Amygdala (tissue), 56 donors: ENCODE results near the gene GLRA1.
"Not testable (repeated sequence)": the region's sequence is repeated elsewhere in the genome, so short reads cannot be mapped to it uniquely, and the experiment has no call there.

Experiments
- DNase-seq, 56 donors: peaks; one replicate each; lab custom pipeline; 2025; lab: John Stamatoyannopoulos, UW

GLRA1 gene

DNA sequence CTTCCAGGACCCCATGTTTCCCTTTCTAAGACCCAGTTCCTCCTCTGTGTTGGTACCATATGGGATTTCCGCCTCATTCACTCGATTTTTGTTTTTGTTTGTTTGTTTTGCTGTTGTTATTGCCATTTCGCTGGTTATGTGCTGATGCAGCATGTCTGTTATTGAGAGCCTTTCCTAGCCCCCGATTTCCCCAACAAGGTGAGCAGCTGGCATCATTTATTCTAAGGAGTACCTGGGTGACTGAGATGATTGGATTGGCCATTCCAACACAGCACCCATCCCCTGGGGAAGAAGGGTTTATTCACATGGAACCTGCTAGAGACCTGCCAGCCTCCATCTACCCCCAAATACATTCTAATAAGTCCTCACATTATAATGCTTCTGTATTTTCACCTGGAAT, 2.7 kb downstream of the GLRA1 start:
- DNase-seq: no peak

DNA sequence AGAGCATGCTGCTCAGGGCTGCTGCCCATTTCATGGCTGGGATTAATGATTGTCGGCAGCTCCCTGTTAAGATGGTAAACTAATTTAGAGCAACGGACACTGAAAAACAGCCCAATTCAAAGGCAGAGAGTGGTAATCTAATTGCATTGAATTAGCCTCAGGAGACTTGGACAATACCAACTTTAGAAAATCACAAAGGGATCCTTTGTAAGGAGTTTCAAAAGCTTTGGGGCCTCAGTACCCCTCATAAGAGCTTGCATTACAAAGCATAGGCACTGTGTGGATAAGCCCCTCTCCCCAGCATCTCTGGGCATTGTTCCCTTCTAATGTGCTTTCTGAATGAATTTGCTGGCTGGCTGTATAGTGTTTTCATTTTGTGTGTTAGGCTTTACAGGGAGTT, 6.7 kb downstream of the GLRA1 start:
- DNase-seq: no peak

DNA sequence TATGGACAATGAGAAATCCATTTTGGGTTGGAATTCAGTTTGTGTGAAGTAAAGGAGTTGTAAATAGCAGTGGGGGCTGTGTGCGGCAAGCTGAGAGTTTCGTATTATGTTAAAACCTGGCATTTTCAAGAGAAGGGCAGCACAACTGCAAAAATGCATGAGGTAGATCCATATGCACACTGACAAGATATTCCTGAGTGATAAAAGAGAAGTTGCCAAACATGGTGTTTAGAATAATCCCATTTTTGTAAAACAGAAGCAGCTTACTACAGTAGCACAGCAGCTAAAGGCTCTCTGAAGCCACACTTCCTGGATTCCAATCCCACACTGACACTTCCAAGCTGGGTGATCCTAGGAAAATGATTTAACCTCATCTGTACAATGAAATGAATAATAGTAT, 11.2 kb downstream of the GLRA1 start:
- no peak for DNase-seq

DNA sequence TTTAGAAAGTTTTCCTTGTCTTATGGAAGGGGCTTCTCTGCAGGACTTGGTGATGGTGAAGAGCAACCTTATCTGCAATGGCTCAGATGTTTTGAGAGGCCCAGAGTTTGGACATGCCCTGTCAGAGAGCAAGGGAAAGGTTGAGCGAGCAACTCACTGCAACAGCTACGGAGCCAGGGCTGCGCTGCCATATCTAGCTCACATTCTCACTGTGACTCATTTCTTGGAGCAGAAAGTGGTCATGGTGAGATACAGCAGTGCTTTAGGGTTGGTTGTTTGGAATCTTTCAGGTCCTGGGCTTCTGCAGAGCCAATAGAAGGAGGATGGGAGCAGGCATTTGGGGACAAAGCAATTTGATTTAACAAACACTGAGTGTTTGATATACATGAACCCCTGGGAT, 12.3 kb downstream of the GLRA1 start:
- DNase-seq: no peak

DNA sequence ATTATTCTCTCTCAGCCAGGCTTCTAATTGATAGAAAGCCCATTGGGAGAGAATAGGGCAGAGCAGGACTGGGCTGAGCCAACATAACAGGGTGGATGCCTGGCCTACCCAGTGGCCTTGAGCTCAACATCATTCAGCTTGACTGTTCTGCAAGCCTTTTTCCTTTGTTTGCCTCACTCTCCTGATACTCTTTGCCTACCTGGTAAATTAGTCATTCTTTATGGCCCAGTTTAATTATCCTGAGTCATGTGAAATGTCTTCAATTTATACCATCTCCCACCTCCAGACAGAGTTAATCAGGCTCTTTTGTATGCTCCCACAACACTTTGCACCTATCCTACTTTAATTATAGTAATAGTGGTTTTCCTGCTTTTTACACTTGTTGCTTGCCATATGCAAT, 13.6 kb downstream of the GLRA1 start:
- DNase-seq: no peak

DNA sequence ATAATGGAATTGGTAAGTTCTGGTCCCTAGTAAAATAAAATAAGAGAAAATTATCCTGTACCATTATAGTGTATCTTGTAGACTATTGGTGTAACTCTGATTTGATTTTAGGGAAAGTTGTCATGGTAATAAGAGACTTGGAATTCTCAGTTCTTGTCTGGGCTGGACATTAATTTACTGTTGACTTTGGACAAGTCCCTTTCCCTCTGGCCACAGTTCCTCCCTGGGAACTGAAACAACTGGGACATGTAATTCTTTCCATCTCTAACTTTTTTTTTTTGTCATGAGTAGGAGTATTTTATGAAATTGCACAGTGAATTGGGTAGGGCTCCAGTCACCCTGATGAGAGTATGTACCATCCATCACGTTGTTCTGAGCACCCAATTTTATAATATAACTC, 15.0 kb downstream of the GLRA1 start:
- DNase-seq: no peak

DNA sequence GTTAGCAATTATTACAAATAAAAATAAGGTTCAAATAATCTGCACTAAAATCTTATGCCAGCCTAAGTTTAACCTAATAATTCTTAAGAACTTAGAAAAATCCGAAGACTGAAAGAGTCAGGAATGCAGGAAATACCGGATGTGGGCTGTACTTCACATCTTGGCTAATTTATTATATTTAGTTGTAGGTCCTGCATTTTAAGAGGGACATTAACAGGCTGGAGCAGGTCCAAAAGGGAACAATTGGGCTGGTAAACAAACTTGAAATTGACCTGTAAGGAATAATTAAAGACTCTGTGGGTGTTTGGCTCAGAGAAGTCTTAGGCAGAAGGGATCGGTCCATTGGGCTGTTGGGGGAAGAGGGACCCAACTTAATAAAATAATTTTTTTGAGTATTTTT, 18.4 kb downstream of the GLRA1 start:
- no peak for DNase-seq

DNA sequence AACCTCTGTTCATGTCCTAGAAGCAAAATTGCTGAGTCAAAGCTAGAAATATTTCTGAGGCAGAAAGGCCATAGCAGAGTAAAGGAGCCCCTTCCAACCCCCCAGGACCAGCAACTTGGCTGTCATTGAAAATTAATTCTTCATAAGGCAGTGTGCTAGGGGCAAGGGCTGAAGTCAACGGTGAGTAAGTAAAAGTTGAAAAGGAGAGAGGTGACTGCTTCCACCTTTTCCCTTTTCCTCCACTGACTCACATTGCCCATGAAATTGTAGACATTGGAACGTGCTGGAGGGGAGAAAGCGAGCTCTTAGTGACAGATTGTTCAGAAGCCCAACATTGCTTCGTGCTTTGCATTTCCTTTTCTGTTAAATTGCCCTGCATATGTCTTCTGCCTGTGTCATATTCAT, 19.1 kb downstream of the GLRA1 start:
- DNase-seq: no peak

DNA sequence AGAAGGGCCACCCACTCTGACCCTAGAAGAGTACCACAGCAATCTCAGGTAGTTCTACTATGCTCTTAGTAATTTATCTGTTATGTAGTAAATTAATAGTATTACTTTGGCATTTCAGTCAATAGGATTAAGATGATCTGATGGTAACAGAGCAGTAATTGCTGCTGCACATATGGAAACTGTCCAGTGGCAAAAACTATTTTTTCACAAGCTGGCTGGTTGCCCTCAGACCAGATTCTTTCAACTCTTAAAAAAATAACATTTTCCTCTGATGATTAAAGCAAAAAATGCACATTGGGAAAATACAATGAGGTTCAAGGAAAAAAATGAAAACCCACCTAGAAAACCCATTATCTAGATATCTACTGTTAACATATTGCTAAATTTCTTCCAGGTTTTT, 19.7 kb downstream of the GLRA1 start:
- no peak for DNase-seq

DNA sequence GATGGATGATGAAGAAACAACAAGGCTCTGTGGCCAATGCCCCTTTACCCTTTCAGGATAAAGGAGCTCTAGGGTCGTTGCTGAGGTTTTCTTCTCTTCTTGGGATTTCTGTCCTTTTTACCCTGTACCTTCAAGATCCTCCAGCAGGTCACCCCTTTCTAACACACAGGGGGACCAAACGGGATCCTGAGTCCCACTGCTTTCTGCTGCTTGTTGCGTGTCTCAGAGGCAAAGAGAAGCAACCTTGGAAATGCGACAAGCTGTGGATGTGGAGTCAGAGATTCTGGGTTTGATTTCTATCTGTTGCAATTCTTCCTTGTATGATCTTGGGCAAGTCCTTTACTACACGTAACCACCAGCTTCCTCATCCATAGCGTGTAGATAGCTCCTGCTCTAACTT, 20.5 kb downstream of the GLRA1 start:
- no peak for DNase-seq

DNA sequence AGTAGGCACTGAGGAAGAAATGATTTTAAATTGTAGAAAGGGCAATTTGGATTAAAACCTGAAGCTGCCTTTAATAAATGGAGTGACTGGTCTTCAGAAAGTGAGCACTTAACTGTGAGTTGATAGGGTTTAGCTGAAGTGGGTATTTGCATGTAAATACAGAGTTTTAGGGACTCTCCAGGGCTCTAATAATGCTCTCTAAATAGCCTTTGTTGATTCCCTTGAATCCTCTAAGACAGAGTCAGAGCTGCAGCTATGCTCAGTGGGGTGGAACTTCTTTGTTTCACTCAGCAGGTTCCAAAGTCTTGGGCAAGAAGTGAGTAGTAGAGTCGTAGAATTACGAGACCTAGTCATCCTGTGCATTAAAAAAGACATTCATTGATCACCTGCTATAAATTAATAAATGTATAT, 21.4 kb downstream of the GLRA1 start:
- DNase-seq: no peak

DNA sequence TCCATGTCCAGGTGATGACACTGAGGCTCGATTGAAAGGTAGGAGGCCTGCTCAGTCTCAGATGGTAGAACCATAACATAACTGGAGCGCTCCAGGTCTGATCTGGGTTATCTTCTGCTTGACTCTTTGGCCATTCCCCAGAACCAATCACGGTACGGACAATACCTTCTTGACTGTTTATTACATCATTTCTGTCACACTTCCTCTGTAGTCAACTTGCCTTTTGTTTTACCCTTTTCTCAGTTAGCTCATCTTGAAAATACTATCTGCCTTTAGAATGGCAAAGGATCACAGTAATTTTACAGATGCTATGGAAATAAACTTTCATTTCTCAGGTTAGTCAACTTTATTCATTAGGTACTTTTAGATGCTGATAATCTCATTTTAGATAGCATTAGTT, 22.4 kb downstream of the GLRA1 start:
- no peak for DNase-seq

DNA sequence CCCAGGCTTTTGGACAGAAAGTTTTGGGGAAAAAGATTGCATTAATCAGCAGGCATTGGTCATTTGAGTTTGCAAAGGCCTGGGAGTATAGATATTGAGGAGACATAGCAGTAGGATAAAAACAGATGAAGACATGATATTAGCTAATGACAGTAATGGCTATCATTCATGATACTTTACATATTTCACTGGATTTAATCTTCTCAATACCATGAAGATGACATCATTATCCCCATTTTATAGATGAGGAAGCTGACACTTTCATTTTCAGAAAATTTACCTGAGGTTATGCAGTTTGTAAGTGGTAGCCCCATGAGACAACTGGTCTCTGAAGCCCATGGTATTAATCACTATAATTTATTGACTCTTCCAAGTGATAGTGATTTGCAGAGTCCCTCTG, 23.0 kb downstream of the GLRA1 start:
- DNase-seq: no peak

DNA sequence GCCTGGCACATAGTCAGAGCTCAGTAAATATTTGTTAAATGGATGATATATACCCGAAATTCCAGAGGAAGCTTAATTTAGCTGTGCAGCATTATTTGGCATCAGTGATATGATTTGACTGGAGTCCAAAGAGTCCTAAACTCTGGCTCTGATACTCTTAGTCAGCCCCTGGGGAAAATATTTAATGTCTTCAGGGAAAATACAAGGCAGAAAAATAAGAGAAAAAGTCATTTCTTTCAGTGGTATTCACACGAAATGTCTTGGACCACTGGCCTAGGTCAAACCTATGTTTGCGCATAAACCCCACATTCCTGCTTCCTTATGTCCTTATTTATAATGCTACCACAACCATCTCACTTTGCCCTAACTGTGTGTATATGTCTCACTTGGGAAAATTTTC, 23.8 kb downstream of the GLRA1 start:
- no peak for DNase-seq

DNA sequence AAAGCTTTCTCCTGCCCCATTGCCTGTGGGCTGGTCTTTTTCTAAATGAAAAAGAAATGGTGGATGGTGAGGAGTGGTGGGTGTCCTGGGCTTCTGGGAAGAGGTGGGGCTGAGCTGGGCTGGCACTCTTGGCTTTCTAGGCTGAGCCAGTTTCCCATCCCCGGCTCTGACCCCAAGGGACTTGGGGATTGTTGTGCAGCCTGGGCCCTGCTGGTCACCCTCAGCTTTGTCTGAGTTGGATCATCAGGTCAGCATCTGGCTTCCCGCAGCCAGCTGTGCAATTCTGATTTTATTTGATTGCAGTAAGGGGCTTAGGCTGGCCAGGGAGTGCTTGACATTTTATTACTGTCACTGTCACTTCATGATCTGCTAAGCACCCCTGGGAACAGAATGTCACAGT, 25.3 kb downstream of the GLRA1 start:
- DNase-seq: no peak

DNA sequence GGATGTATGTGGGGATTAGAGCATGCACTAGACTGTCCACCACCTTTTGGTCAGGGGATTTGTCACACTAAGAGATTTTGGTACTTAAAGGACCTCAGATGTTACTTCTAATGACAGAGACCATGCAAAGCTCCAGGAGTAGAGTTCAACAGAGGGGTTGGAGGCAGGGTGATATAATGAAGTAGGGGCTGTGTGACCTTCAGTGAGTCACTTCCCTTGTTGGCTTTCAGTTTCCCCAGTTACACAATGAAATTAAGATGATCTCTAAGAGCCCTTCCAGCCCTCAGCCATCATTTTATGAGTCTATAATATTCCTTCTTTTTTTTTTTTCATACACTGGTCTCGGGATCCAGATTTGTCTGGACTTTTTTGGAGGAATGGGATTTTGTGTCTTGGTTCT, 26.8 kb downstream of the GLRA1 start:
- DNase-seq: no peak

DNA sequence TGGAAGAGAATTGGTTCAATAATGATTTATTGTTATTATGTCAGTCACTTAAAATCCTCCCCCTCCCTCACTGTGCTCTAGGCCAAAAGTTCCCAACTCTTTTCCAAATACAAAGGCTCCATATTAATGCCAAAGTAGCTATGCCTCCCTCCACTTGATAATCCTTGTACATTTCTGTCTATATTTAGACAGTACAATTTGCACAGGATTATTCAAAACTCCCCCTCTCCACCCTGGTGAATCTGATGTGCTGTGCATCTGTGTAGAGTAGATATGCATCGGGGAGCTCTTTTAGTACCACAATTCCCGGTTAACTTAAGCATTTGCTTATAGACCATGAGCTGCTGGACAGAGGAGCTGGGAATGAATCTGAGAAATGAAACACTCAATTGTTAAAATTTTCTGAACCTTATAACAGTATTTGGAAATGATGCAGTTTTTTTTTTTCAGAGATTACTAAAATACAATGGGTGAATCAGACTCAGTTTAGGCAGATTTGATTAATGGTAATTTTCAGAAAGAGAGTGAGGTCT, 27.6 kb downstream of the GLRA1 start:
- DNase-seq: no peak

DNA sequence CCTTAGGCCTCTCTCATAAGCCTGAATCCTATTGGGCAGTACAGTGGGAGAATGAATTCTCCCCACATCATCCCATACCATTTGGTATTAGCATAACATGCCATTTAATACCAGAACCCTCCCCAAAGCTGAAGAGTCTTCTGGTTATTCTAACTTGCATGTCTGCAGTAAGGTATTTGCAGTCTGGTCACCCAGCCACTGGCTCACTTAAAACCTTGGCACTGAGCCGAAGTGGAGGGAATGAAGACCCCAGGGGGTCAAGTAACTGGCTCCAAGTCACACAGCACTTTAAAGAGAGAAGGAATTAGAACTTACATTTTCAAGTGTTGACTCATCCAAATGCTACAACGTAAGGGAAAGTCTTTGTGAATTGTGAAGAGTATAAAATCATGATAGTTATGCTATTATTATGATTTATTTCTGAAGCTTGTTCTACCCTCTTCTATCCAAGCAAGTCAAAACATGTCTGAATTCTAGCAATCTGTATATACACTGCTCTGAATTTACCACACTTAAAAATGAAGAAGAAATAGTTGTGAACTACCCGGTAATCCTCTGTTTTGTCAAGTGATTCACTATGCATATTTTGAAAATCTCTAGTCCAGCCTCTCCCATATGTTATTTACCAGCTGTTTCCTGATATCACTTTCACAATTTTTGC, 28.5 kb downstream of the GLRA1 start:
- DNase-seq: no peak

DNA sequence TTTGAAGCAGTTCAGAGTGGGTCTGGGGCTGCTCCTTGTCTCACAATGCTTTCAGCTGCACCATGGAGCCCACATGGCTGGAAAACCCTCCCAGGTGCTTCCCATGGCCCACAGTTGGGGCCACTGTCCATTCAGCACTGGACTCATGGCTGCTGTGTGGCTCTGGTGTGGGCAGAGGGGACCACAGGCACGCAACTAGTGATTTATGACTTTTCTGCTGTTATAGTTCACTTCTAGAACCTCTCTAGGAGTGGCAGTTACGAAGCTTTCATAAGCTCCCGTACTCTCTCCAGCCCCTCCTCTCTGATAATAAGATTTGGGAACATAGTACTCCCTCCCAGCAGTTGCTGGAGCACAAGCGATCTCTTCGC, 29.0 kb downstream of the GLRA1 start:
- DNase-seq: no peak

DNA sequence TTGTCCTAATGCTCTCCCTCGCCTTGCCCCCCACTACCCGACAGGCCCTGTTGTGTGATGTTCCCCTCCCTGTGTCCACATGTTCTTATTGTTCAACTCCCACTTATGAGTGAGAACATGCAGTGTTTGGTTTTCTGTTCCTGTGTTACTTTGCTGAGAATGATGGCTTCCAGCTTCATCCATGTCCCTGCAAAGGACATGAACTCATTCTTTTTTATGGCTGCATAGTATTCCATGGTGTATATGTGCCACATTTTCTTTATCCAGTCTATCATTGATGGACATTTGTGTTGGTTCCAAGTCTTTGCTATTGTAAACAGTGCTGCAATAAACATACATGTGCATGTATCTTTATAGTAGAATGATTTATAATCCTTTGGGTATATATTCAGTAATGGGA, 31.2 kb downstream of the GLRA1 start:
- not testable (repeated sequence) for DNase-seq

DNA sequence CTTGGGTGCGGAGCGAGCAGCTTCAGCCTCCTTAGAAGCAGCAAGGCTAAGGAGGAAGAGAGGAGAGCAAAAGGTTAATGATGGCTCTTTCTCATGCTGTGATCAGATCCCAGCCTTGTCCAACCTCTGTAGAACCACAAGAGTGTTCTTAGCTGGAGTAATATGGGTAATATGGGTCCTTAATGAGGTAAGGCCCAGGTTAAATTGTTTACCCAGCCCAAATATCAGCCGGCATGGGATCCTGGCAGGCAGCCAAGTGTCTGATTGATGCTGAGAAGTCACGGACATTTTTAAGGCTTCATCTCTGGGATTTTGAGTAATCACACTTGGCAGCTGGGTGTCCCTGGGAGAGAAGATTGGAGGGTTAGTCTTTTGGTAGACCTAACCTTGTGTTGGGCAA, 32.3 kb downstream of the GLRA1 start:
- DNase-seq: no peak

DNA sequence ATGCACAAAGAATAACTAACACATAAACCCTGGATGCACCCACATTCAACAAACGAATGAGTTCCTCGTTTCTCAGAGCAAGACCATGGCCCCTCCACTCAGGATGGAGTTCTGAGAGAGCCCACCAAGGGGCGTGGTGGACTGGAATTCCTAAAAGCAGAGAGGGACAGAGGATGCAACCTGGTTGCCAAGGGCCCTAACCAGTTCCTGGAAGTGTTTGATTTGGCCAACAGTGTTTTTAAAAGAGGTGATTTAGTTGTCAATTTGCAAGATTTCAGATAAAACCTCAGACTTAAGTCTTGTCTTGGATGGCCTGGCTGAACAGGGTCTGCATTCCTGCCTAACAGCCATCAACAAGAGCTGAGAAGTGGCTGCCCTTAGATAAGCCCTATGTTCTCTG, 34.4 kb downstream of the GLRA1 start:
- DNase-seq: no peak

DNA sequence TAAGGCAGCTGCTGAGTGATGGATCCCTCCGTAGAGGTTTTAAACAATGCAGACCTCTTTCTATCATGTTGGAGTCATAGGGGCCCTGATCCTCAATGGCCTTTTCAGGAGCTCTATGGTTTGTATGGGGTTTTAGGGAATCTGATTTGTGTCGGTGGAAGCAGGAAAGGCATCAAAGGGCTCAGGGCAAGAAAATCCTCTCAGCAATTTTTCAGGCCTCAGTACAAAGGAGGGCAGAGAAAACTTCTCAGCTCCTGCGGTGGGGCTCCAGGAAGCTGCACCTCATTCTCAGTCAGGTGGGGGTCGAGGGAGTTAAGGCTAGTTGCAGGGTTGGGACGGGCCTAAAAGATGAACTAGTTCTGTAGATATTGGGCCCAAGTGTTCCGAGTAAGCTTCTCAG, 35.0 kb downstream of the GLRA1 start:
- DNase-seq: no peak
